VCaP (cell line): ENCODE measurements around the gene TMEM62.
A peak's percentile ranks its signal among the peaks of the same experiment; 100 is the strongest.

Experiments
- H3K27ac ChIP-seq: fragments of 450-650 bp; 2 replicates; pipeline ENCODE4 v1.5.1; 2017
- CTCF ChIP-seq: fragments of 450-650 bp; conservative IDR thresholded peaks from 2 replicates; pipeline ENCODE4 v1.5.1; 2017; ENCODE audit warnings: mild to moderate bottlenecking, moderate library complexity

TMEM62 gene

GRCh38 chr15:43135351-43135750 lies 2.0 kb downstream of the TMEM62 start:
- no peak for TF ChIP-seq CTCF
- peak overlapping the region; percentile 88; the same call in 1 of the 2 replicates for H3K27ac ChIP-seq

GRCh38 chr15:43143203-43143941 lies 10.0 kb downstream of the TMEM62 start:
- TF ChIP-seq CTCF, result 0 out of 2 replicates have a peak, but pooled peaks have one; percentile 7
- no peak overlapping the region for H3K27ac ChIP-seq

GRCh38 chr15:43144512-43144911 lies 11.1 kb downstream of the TMEM62 start:
- H3K27ac ChIP-seq, result no peak overlapping the region
- no peak for TF ChIP-seq CTCF

GRCh38 chr15:43146184-43146583 lies 12.8 kb downstream of the TMEM62 start:
- TF ChIP-seq CTCF, result no peak

GRCh38 chr15:43150191-43150929 lies 17.0 kb downstream of the TMEM62 start:
- TF ChIP-seq CTCF, result no peak
- H3K27ac ChIP-seq, result no peak overlapping the region

More at GRCh38 chr15:43146184-43146583, 12.8 kb downstream of the TMEM62 start:
- no peak overlapping the region for H3K27ac ChIP-seq

GRCh38 chr15:43151688-43152087 lies 18.3 kb downstream of the TMEM62 start:
- no peak for TF ChIP-seq CTCF

GRCh38 chr15:43153269-43153668 lies 19.9 kb downstream of the TMEM62 start:
- TF ChIP-seq CTCF, result no peak
- no peak overlapping the region for H3K27ac ChIP-seq

More at GRCh38 chr15:43151688-43152087, 18.3 kb downstream of the TMEM62 start:
- no peak overlapping the region for H3K27ac ChIP-seq
